NOMO-1 treated with DMSO at 0.1 percent for 48 hours (cell line): ENCODE measurements around the gene PHF11.
A peak's percentile ranks its signal among the peaks of the same experiment; 100 is the strongest.
"Not testable (repeated sequence)": the region's sequence is repeated elsewhere in the genome, so short reads cannot be mapped to it uniquely, and the experiment has no call there.

Experiments used
- DNase-seq: peaks from one replicate; lab custom pipeline; 2025; ENCODE audit not compliant: unreplicated experiment; lab: John Stamatoyannopoulos, UW

Gene PHF11

GRCh38 chr13:49543656-49544055 is 47.9 kb downstream of the PHF11 start:
- no peak for DNase-seq

- DNase-seq, result no peak
Observed at GRCh38 chr13:49545661-49546060, 49.9 kb downstream of the PHF11 start.

- DNase-seq, result no peak
Observed at GRCh38 chr13:49546561-49546960, 50.8 kb downstream of the PHF11 start.

GRCh38 chr13:49549289-49549688 is 53.5 kb downstream of the PHF11 start:
- DNase-seq, result no peak

GRCh38 chr13:49550942-49551644 is 55.3 kb downstream of the PHF11 start:
- peak; percentile 58 for DNase-seq

- no peak for DNase-seq
Observed at GRCh38 chr13:49553888-49554287, 58.1 kb downstream of the PHF11 start.

- DNase-seq, result no peak
Observed at GRCh38 chr13:49554387-49554786, 58.6 kb downstream of the PHF11 start.

- no peak for DNase-seq
Observed at GRCh38 chr13:49559006-49559405, 63.3 kb downstream of the PHF11 start.

- no peak for DNase-seq
Observed at GRCh38 chr13:49560270-49561061, 64.7 kb downstream of the PHF11 start.

GRCh38 chr13:49561062-49561410 is 65.3 kb downstream of the PHF11 start:
- DNase-seq, result no peak

- peak; percentile 35 for DNase-seq
Observed at GRCh38 chr13:49563516-49563915, 67.8 kb downstream of the PHF11 start.

GRCh38 chr13:49565461-49565860 is 69.7 kb downstream of the PHF11 start:
- not testable (repeated sequence) for DNase-seq

GRCh38 chr13:49566461-49566860 is 70.7 kb downstream of the PHF11 start:
- DNase-seq, result no peak

GRCh38 chr13:49567491-49567890 is 71.7 kb downstream of the PHF11 start:
- DNase-seq, result no peak

GRCh38 chr13:49569993-49570689 is 74.4 kb downstream of the PHF11 start:
- DNase-seq, result peak; percentile 47

GRCh38 chr13:49571299-49572240 is 75.8 kb downstream of the PHF11 start:
- no peak for DNase-seq
